ENCODE results near the gene SLC22A6.

GRCh38 chr11:62999649-63000048 lies 14.9 kb upstream of the SLC22A6 start:
- no peak for TF ChIP-seq POLR2AphosphoS5 (IDR thresholded peaks at IDR 0.05; ENCODE audit: borderline replicate concordance, low read depth, low read length)
- no peak for TF ChIP-seq FOXP2 (optimal IDR thresholded peaks at IDR 0.05; ENCODE audit: control extremely low read depth, extremely low read length, insufficient read depth)

Data from SK-N-MC (cell line).